ENCODE data around the gene ANKRD23. TPM values are rescaled to one million over a fixed set of nuclear protein-coding genes. Genes with fewer than 3 reads are reported as not detected.

The ANKRD23 gene
- total and polyA plus RNA-seq, 2 of the 13 experiments (the other 11 are each of a cell fraction or from before 2014, with no cell fraction given): 1.5 to 1.6 TPM

GRCh38 chr2:96839875-96840850 lies 3.7 kb downstream of the ANKRD23 start (continued):
- TF ChIP-seq ZNF260 (CRISPR knock-in tag; IDR thresholded peaks at IDR 0.05; ENCODE audit: borderline replicate concordance, low read depth) (no peak), SCMH1 (CRISPR knock-in tag; IDR thresholded peaks at IDR 0.05; ENCODE audit: borderline replicate concordance) (no peak), KLF13 (CRISPR knock-in tag; IDR thresholded peaks at IDR 0.05) (0 out of 2 replicates have a peak, but pooled peaks have one; percentile 19), ZNF83 (CRISPR knock-in tag; IDR thresholded peaks at IDR 0.05; ENCODE audit: borderline replicate concordance) (no peak), ZBTB3 (CRISPR knock-in tag; IDR thresholded peaks at IDR 0.05; ENCODE audit: borderline replicate concordance, low read depth) (no peak), PHF5A (CRISPR knock-in tag; IDR thresholded peaks at IDR 0.05; ENCODE audit: low read depth, unreplicated experiment) (no peak), ZNF709 (CRISPR knock-in tag; IDR thresholded peaks at IDR 0.05) (no peak), RBM39 (IDR thresholded peaks at IDR 0.05; ENCODE audit: low read depth, low read length, poor library complexity, severe bottlenecking) (peak; percentile 55), FOXK1 (CRISPR knock-in tag; IDR thresholded peaks at IDR 0.05; ENCODE audit: borderline replicate concordance, low read depth) (no peak), TCF7 (IDR thresholded peaks at IDR 0.05; ENCODE audit: low read depth) (no peak), ZNF780A (CRISPR knock-in tag; IDR thresholded peaks at IDR 0.05) (no peak), ZKSCAN8 (CRISPR knock-in tag; IDR thresholded peaks at IDR 0.05; ENCODE audit: borderline replicate concordance) (no peak), REST (IDR thresholded peaks at IDR 0.05; ENCODE audit: borderline replicate concordance in 1 of 2, low read depth in 1 of 2, low read length in 2 of 2) (no peak), RCOR2 (CRISPR knock-in tag; IDR thresholded peaks at IDR 0.05) (no peak), AGO1 (IDR thresholded peaks at IDR 0.05; ENCODE audit: low read depth, low read length, poor library complexity, severe bottlenecking) (no peak), HNRNPL (IDR thresholded peaks at IDR 0.05; ENCODE audit: low read depth, low read length) (0 out of 2 replicates have a peak, but pooled peaks have one; percentile 27), POLR2A (IDR thresholded peaks at IDR 0.05; ENCODE audit: insufficient read depth in 1 of 2, low read depth in 2 of 2, low read length in 2 of 2) (0 out of 4 replicates have a peak, but pooled peaks of 1 of the 2 experiments have one; percentile 51), POLR2G (IDR thresholded peaks at IDR 0.05; ENCODE audit: low read depth, low read length) (0 out of 2 replicates have a peak, but pooled peaks have one; percentile 6), NFIB (CRISPR knock-in tag; IDR thresholded peaks at IDR 0.05; ENCODE audit: borderline replicate concordance) (peak; percentile 27; the same call in 1 of the 2 replicates), GPBP1L1 (CRISPR knock-in tag; IDR thresholded peaks at IDR 0.05) (no peak)

Measured in HepG2 (cell line).